Neutrophil (primary cell): ENCODE results near the gene CFAP251.

Experiments used
- H3K27ac ChIP-seq: fragments of 200-600 bp; sonication (generic); 2 replicates; pipeline ENCODE4 v1.5.1; 2016; ENCODE audit warnings: mild to moderate bottlenecking, moderate library complexity
- H3K27me3 ChIP-seq: fragments of 200-600 bp; sonication (generic); 2 replicates; pipeline ENCODE4 v1.6.0; 2016; ENCODE audit warnings: mild to moderate bottlenecking
- H3K36me3 ChIP-seq: fragments of 200-600 bp; sonication (generic); 2 replicates; pipeline ENCODE4 v1.5.1; 2017
- H3K4me1 ChIP-seq, 2 experiments: fragments of 200-600 bp in 1 of 2; sonication (generic) in 1 of 2; 1 replicate in 1 of 2; 2 replicates in 1 of 2; pipeline versions ENCODE4 v1.5.1 to v1.6.1; 2013 to 2016; ENCODE audit warnings: low read depth in 1 of 2, low read length in 1 of 2, mild to moderate bottlenecking in 1 of 2, moderate library complexity in 1 of 2; ENCODE audit not compliant: control insufficient read depth in 1 of 2, insufficient read depth in 1 of 2
- H3K4me3 ChIP-seq, 2 experiments: fragments of 200-600 bp in 1 of 2; sonication (generic) in 1 of 2; 1 replicate in 1 of 2; 2 replicates in 1 of 2; pipeline ENCODE4 v1.5.1; 2013 to 2016; ENCODE audit warnings: low read depth in 1 of 2, low read length in 1 of 2, mild to moderate bottlenecking in 1 of 2, moderate library complexity in 1 of 2
- H3K9me3 ChIP-seq: fragments of 200-600 bp; sonication (generic); 2 replicates; pipeline ENCODE4 v1.5.1; 2016
- TF ChIP-seq, protein P1 (sequence below): fragments of 200-600 bp; sonication (generic); IDR thresholded peaks from 2 replicates; pipeline ENCODE4 v1.5.1; 2016; ENCODE audit warnings: antibody characterized with exemption

The CFAP251 gene

DNA sequence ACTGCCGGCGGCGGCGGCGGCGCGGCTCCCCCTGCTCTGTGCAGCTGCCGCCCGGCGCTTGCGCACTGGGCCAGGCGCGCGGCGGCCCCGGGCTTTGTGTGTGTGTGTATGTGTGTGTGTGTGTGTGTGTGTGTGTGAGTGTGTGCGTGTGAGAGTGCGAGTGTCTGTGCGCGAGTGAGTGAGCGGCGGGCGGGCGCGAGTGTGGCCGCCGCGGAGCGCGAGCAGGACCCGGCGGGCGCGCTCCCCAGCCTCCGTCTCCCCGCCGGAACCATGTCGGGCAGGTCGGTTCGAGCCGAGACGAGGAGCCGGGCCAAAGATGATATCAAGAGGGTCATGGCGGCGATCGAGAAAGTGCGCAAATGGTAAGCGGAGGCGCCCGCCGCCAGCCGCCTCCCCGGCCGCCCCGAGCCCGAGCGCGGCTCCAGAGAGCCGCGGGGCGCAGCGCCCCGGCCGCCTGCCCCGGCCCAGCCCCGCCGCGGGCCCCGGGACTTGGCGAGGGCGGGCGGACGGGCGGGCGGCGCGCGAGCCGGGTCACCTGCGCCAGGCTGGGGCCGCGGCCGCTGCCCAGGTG lies 103.5 kb downstream of the CFAP251 start, which contains the start of gene BCL7A:
BCL7A (plus strand) TSS at position 63 of the 571 bp plus-strand sequence; CDS start at position 271, 208 bp downstream.
- H3K27me3 ChIP-seq, result peaks cover 59% of the 10 kb centered on the region
- H3K36me3 ChIP-seq, result no peaks in the 10 kb centered on the region
- H3K4me3 ChIP-seq, result peak within 1 kb of the TSS; percentile 35 to 36
- TF ChIP-seq, protein P1, sequence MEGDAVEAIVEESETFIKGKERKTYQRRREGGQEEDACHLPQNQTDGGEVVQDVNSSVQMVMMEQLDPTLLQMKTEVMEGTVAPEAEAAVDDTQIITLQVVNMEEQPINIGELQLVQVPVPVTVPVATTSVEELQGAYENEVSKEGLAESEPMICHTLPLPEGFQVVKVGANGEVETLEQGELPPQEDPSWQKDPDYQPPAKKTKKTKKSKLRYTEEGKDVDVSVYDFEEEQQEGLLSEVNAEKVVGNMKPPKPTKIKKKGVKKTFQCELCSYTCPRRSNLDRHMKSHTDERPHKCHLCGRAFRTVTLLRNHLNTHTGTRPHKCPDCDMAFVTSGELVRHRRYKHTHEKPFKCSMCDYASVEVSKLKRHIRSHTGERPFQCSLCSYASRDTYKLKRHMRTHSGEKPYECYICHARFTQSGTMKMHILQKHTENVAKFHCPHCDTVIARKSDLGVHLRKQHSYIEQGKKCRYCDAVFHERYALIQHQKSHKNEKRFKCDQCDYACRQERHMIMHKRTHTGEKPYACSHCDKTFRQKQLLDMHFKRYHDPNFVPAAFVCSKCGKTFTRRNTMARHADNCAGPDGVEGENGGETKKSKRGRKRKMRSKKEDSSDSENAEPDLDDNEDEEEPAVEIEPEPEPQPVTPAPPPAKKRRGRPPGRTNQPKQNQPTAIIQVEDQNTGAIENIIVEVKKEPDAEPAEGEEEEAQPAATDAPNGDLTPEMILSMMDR, result no peak
- no peak within 1 kb of the TSS for H3K27ac ChIP-seq
- peaks cover 2% of the 10 kb centered on the region for H3K9me3 ChIP-seq
- peaks cover 15 to 16% of the 10 kb centered on the region in 2 experiments for H3K4me1 ChIP-seq

DNA sequence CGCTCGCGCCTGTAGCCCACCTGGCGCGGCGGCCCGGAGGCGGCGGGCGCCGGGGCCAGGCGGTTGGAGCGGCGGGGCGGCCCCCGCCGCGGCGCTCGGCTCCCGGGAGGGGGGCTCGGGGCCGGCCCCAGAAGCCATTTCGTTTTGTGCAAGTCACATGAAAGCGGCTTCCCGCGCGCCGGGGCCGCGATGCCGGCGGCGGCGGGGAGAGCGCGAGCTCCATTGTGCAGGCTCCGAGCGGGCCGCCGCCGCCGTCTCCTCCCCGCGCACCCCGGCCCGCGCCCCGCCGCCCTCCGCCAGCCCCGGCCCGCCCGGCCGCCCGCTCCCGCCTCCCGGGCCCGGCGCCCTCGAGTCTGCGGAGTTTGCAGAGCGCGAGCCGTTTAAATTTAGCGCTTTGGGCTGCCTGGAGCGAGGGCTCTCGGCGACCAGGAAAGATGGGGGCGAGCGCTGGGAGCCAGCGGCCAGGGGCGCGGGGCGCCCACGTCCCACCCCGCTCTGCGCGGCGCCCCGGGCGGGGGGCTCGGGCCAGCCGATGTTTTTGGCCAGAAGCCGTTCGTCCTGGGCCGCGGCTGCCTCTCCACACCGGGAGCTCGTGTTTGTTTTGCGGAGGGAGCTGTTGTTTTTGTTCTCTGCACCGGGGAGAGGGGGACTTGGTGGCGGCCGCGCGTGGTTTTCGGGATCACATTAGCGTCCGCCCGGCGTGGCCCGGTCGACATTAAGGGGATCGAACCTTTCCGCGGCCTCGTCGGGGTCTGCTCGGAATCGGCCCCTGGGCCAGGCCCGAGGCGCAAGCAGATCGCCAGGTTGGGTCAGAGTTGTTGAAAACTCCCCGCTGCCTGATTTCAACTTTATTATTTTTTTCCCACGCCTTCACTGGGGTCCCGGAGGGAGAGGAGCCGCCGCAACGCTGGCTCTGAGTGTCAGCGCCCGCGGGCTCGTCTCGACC lies 104.3 kb downstream of the CFAP251 start:
- Histone ChIP-seq H3K36me3 (no peaks in the 10 kb centered on the region), H3K9me3 (peaks cover 2% of the 10 kb centered on the region), H3K27ac (no peak overlapping the region), H3K4me3 (peak overlapping the region; percentile 15 to 36), H3K27me3 (peaks cover 59% of the 10 kb centered on the region), H3K4me1 (peaks cover 15 to 16% of the 10 kb centered on the region in 2 experiments)
- TF ChIP-seq, protein P1, result no peak

DNA sequence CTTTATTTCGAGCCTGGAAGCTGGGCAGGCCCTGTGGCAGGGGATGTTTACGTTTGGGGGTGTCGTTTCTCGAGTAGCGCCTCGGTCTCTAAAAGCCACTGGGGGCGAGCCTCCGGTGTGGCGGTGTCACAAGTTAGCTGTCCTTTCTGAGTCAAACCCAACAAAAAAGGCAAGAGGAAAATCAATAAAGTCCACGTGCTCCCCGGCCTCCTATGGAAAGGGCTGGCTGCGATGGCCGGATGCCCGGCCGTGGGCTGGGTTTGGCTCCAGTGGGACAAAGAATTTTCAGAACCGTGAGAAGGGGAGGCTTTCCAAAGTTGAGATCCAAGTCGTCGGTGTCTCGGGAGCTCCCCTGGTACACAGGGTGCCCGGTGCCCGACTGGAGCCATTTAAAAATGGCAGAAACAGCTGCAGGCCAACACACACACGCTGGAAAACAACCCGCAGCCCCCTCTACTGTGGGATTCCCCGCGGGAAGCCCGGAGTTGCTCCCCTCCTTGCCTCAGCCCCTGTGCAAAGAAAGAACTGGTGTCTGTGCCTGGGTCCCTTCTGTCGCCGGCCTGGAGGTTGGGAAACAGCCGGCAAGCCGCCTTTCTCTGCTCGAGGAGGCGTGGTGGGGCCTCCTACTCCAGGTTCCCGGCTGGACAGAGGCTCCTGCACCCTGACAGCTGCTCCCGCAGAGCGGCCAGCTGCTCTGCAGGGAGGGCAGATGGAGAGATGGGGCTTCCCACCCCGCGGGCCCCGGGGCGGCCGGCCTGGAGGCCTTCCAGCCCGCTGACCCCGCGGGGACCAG lies 105.1 kb downstream of the CFAP251 start:
- Histone ChIP-seq H3K27me3 (peaks cover 59% of the 10 kb centered on the region), H3K4me1 (peaks cover 15 to 16% of the 10 kb centered on the region in 2 experiments), H3K27ac (no peak overlapping the region), H3K9me3 (no peaks in the 10 kb centered on the region), H3K36me3 (no peaks in the 10 kb centered on the region), H3K4me3 (peak overlapping the region in 1 of 2 experiments; percentile 36)
- TF ChIP-seq, protein P1, result no peak

DNA sequence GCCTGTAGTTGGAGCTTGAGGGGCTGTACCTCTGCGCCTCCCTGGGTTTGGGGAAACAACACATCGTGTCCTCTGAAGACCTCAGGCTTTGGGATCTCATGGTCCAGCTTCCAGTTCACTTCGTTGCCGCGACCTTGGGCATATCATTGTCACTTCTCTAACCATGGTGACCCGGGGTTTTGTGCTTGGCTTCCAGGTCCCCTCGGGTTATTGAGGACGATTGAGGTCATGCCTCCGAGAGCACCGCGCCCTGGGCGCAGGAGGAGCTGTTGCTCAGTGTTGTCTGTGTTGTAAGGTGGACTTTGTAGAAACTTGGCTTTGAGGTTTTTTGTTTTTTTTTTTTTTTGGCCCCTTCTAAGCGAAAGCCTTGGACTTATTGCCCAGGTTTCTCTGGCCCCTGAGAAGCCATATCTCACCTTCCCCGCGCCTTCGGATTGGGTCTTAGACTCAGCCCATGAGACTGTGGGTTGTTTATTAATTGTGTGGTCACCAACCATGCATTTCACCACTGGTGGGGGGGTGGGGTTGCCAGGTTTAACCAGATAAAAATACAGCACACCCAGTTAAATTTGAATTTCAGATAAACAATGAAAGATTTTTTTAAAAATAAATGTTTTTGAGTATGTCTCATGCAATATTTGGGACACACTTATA lies 105.9 kb downstream of the CFAP251 start:
- H3K27ac ChIP-seq, result no peak overlapping the region
- no peaks in the 10 kb centered on the region for H3K36me3 ChIP-seq
- H3K9me3 ChIP-seq, result no peaks in the 10 kb centered on the region
- H3K4me1 ChIP-seq, result peaks cover 15 to 16% of the 10 kb centered on the region in 2 experiments
- TF ChIP-seq, protein P1, result no peak
- peaks cover 56% of the 10 kb centered on the region for H3K27me3 ChIP-seq
- H3K4me3 ChIP-seq, result no peak overlapping the region
